Measurements from ENCODE around the gene DCAF6.

- TF ChIP-seq CTCF (IDR thresholded peaks at IDR 0.05) (no peak), POLR2AphosphoS5 (IDR thresholded peaks at IDR 0.05) (no peak)
These were observed 164.9 kb downstream of the DCAF6 start for GRCh38 chr1:168101336-168101735.
